BE2C (cell line): ENCODE data around the gene MAGEC2. TPM values are rescaled to one million over a fixed set of nuclear protein-coding genes. Genes with fewer than 3 reads are reported as not detected.

Source experiments
- DNase-seq: peaks from one replicate; pipeline ENCODE4 v3.0.0-alpha.2; 2020
- H3K27me3 ChIP-seq: fragments of 250-450 bp; sonication (Bioruptor Pico); 2 replicates; pipeline ENCODE4 v1.5.1; 2020; ENCODE audit warnings: mild to moderate bottlenecking
- H3K36me3 ChIP-seq: fragments of 250-450 bp; sonication (Bioruptor Pico); 2 replicates; pipeline ENCODE4 v1.5.1; 2020; ENCODE audit warnings: mild to moderate bottlenecking
- H3K4me1 ChIP-seq: fragments of 250-450 bp; sonication (Bioruptor Pico); 2 replicates; pipeline ENCODE4 v1.5.1; 2020
- H3K4me3 ChIP-seq: 2 replicates; pipeline ENCODE4 v1.5.1; 2011; ENCODE audit warnings: low read depth, low read length
- H3K9me3 ChIP-seq: fragments of 250-450 bp; sonication (Bioruptor Pico); 2 replicates; pipeline ENCODE4 v1.5.1; 2020
- polyA plus RNA-seq: library from polyadenylated mRNA; unstranded; fragments of >200 nt; gene quantifications from one replicate; pipeline ENCODE4 v1.2.1, GENCODE V29; 2012; ENCODE audit warnings: low read depth, missing spikeins; ENCODE audit not compliant: insufficient read length, insufficient read depth
- TF ChIP-seq, protein P1 (sequence below): IDR thresholded peaks from 2 replicates; pipeline ENCODE4 v1.5.1; 2012; ENCODE audit warnings: mild to moderate bottlenecking, low read depth, low read length

MAGEC2 gene, protein sequence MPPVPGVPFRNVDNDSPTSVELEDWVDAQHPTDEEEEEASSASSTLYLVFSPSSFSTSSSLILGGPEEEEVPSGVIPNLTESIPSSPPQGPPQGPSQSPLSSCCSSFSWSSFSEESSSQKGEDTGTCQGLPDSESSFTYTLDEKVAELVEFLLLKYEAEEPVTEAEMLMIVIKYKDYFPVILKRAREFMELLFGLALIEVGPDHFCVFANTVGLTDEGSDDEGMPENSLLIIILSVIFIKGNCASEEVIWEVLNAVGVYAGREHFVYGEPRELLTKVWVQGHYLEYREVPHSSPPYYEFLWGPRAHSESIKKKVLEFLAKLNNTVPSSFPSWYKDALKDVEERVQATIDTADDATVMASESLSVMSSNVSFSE
- polyA plus RNA-seq: 3.3 TPM

DNA sequence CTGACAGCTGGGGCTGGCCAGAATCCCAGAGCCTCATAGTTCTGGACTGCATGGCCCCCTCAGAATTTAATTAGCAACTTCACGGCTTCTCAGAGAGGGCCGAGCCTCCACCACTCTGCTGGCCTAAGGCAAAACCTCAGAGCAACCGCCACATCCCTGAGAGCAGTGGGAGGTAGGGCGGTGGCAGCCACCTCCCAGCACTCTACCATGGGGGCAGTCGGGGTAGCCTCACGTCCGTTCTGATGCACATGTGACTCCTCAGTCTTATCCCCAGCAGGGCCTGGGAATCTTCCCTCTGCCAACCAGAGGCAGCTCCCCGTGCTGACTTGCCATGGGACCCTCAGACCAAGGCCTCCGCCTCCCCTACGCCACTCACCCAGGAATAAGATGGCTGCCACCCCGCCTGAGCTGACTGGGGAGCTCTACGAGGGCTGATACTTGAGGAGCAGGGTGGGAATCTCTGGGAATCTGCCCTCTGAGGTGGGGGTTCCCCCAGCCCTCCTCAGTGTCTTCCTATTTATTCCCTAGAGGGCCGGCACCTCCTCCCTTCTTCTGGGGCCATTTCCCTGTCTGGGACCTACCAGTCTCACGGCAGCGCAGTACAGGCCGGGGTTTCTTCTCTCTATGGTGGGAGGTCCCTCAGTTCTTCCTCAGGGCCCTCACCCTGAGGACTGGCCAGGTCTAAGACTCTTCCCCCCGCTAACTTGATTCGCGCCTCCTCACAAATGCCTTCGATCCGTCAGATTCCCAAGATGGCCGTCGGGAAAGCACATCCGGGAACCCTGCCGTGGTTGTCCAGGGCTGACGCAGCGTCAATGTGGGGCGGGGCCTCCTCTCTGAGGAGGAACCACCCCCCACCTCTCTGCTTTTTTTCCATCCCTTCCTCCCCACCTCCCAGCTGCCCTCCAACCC, at the start of gene MAGEC2:
Gene MAGEC2, minus strand, starts transcription at position 769 of the 912 bp plus-strand sequence. CDS start 1,303 bp downstream, outside the sequence.
- Histone ChIP-seq H3K4me3 (no peak within 1 kb of the TSS), H3K36me3 (no peaks in the 10 kb centered on the region), H3K4me1 (no peaks in the 10 kb centered on the region), H3K9me3 (no peaks in the 10 kb centered on the region), H3K27me3 (no peaks in the 10 kb centered on the region)
- TF ChIP-seq, protein P1, sequence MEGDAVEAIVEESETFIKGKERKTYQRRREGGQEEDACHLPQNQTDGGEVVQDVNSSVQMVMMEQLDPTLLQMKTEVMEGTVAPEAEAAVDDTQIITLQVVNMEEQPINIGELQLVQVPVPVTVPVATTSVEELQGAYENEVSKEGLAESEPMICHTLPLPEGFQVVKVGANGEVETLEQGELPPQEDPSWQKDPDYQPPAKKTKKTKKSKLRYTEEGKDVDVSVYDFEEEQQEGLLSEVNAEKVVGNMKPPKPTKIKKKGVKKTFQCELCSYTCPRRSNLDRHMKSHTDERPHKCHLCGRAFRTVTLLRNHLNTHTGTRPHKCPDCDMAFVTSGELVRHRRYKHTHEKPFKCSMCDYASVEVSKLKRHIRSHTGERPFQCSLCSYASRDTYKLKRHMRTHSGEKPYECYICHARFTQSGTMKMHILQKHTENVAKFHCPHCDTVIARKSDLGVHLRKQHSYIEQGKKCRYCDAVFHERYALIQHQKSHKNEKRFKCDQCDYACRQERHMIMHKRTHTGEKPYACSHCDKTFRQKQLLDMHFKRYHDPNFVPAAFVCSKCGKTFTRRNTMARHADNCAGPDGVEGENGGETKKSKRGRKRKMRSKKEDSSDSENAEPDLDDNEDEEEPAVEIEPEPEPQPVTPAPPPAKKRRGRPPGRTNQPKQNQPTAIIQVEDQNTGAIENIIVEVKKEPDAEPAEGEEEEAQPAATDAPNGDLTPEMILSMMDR: no peak
- DNase-seq: no peak

DNA sequence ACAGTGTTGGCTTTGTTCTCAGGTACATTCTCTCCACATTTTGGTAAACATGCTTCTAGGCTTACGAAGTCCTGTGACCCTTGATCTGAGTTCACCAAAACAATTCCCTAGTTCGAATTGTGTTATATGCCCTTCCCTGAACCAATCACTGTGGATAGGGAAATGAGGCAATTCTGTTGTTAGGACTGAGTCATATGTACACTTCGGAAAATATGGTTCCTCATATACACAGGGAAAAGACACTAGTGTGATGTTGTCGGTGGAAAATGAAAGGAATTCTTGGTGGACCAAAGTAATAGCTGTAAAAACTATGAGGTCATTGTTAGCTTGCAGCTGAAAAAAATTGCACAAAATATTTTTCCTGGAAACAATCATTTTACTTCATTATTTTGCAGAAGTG, 46.6 kb upstream of the MAGEC2 start:
- Histone ChIP-seq H3K4me1 (no peaks in the 10 kb centered on the region), H3K27me3 (no peaks in the 10 kb centered on the region), H3K36me3 (no peaks in the 10 kb centered on the region), H3K9me3 (no peaks in the 10 kb centered on the region), H3K4me3 (no peak overlapping the region)
- DNase-seq: no peak
- TF ChIP-seq, protein P1: no peak

DNA sequence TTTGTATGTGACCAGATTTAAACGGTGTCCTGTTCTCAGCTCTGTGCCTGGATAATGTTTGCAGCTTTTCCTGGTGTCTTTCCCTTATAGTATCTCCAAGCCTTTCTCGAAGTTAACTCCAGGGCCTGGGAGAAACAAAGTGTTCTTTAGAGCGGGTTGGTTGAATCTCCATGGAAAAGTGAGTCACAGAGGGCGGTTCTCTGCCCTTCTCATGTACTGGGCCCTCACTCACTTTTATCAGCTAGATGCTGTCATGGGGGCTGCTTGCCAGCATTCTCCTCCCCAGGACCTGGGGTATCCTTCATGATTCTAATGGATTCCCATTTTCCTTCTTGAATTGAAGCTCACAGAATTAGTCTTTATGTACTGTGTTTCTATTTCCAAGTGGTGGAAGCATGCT, 46.1 kb upstream of the MAGEC2 start:
- no peaks in the 10 kb centered on the region for H3K27me3 ChIP-seq
- H3K36me3 ChIP-seq: no peaks in the 10 kb centered on the region
- no peaks in the 10 kb centered on the region for H3K9me3 ChIP-seq
- TF ChIP-seq, protein P1: no peak
- no peak for DNase-seq
- no peaks in the 10 kb centered on the region for H3K4me1 ChIP-seq
- H3K4me3 ChIP-seq: no peak overlapping the region

DNA sequence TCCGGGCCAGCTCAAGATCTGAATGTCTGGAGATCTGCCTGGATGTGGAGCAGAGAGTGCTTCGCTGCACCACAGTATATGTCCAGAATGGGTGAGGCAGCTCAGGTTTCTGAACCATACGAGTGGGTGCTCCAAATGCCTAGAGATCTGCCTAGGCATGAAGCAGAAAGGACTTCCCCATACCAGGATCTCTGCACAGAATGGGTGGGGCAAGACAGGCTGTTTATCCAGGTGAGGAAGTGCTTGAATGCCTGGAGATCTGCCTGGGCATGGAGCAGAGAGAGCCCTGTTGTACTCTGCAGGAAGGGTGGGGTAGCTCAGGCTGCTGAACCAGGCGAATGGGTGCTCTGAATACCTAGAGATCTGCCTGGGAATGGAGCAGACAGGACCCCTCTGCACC, 45.4 kb upstream of the MAGEC2 start:
- DNase-seq: no peak
- TF ChIP-seq, protein P1: no peak
- Histone ChIP-seq H3K9me3 (no peaks in the 10 kb centered on the region), H3K27me3 (no peaks in the 10 kb centered on the region), H3K36me3 (no peaks in the 10 kb centered on the region), H3K4me3 (no peak overlapping the region), H3K4me1 (no peaks in the 10 kb centered on the region)

DNA sequence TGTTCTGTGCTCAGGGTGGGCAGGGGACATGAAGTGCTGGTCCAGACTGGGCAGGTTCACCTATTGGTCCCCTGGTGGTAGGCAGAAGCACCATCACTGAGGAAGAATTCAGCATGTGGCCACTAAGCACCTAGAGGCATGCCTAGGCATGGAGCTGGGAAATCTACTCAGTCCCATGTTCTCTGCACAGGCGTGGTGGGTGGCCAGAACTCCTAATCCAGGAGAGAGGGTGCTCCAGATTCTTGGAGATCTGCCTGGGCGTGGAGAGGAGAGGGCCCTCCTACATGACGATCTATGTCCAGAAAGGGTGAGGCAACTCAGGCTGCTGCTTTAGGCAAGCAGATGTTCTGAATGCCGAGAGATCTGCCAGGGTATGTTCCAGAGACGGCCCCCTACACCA, 44.6 kb upstream of the MAGEC2 start:
- H3K27me3 ChIP-seq: no peaks in the 10 kb centered on the region
- no peaks in the 10 kb centered on the region for H3K36me3 ChIP-seq
- no peak for DNase-seq
- no peak overlapping the region for H3K4me3 ChIP-seq
- TF ChIP-seq, protein P1: no peak
- no peaks in the 10 kb centered on the region for H3K9me3 ChIP-seq
- H3K4me1 ChIP-seq: no peaks in the 10 kb centered on the region
